CD4-positive, alpha-beta T cell treated with Interleukin-15 for 1 hour (primary cell): Measurements from ENCODE around the gene CARD10.
"Not testable (repeated sequence)": the region's sequence is repeated elsewhere in the genome, so short reads cannot be mapped to it uniquely, and the experiment has no call there.

Source experiments
- DNase-seq: peaks from one replicate; pipeline ENCODE4 v3.0.0-alpha.2; 2020

Gene CARD10

DNA sequence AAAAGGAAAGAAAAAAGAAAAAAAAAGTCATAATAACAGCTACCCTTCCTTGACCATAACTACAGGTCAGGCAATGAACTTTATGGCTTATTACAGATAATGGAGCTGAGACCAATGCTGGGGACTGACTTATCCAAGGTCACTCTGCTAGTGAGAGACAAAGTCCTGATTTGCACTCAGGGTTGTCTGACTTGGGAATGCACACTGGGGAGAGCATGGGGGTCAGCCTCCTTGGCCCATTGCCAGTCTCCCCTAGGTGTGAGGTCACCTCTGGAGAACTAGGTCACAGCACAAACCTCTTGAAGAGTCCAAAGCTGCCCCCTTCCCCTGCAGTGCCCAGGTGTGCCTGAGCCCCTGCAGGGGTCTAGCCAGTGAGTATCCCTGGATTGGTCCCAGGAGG is 35.8 kb upstream of the CARD10 start:
- no peak for DNase-seq

DNA sequence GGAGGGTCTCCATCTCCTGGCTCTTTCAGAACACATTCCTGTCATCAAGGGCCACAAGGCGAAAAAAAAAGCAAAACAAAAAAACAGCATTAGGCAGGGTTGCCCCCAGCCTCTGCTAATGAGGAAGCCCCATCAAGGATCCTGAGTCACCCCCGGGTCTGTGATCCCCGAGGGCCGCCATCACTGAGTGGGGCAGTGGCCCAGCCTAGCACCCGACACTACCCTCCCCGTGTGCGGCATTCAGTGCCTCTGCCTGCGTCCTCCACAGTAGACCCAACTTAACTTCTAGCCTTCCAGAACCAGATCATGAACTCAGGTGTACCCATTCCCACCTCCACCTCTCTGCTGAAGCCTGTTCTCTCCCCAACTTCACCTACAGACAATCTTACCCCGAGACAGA is 34.5 kb upstream of the CARD10 start:
- no peak for DNase-seq

DNA sequence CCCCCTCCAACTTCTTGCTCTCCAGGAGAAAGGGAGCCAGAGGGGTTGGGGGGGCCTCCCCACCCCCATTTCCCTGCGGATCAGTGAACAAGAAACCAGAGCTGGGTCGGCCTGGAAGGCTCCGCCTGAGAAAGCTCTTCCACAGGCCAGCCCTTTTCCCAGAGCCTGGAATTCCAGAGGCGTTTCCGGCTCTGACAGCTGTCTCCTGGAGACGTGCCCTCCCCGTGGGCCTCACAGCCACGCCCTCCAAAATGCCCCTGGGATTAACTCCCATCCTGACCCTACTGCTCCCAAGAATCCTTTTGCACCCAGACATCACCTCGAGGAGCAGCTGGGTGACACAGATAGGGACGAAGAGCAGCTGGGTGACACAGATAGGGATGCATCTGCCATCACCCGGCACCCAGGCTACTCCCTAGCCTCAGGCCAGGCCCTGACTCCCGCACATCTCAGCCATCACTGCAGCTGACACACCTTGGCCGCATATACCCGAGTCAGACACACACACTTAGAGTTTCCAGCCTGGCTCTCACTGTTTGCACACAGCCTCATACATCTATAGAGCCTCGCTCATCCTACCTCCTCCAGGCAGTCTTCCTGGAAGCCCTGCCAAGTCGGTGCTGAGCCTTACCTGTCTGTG is 33.4 kb upstream of the CARD10 start:
- no peak for DNase-seq

DNA sequence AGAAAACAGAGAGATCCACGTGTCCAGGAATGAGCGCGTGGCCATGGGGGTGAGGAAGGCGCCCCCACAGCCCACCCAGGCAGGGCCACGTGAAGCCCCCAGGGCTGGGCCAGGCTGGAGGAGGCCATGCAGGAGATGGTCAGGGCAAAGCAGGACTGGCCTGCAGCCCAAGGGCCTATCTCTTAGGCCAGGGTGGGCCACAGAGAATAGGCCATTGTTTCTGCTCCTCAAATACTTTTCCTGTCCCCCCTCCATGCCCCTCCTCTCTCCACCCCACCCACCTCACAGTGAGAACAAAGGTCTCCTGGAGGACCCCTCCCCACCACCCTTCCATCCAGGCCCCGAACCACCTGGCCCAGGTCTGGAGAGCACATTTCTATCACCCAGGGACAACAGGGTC is 32.8 kb upstream of the CARD10 start:
- no peak for DNase-seq

DNA sequence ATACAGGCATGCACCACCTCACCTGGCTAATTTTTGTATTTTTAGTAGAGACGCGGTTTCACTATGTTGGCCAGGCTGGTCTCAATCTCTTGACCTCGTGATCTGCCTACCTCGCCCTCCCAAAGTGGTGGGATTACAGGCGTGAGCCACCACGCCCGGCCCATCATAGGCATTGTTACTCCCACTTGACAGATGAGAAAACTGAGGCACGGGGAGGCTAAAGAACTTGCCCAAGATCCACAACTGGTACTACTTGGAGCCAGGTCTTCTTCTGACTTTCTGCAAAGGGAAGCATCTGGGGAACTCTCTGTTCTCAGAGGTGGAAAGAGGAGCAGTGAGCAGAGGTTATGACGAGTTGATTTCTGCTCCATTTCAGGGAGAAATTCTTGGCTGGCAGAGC is 31.7 kb upstream of the CARD10 start:
- DNase-seq = not testable (repeated sequence)

DNA sequence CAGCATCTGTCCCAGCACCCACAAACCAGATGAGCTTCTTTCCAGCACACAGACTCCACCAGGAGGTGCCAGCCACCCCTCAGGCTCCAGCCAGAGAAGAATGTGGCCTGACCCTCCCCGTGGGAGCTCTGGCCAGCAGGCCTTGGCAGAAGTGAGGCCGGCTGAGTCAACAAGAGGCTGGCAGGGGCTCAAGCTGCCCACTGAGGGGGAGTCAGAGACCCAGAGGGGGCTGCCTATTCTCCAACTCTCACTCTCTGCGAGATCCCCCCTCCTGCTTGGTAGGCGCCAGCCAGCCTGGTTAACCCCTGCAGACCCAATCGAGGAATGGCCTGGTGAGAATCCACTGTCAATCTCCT is 30.5 kb upstream of the CARD10 start:
- no peak for DNase-seq

DNA sequence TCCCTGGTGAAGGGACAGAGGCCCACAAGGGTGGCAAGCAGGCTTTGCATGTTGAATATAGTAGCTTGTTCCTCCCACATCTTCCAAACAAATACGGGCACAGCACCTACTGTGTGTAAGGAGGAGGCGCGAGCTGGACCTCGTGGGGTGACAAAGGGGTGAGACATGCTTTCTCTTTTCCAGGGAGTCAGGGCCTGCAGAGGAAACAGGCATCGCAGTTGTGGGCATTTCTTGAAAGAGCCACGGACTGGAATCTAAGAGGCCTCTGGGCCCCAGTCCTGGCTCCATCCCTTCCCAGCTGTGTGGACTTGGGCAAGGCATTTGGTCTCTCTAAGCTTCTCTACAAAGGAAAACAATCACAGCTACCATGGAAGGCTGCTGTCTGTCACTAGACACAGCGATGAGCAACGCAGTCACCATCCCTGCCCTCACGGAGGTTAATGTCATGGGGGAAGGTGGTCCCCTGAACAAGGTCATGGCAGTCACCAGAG is 28.1 kb upstream of the CARD10 start:
- no peak for DNase-seq

DNA sequence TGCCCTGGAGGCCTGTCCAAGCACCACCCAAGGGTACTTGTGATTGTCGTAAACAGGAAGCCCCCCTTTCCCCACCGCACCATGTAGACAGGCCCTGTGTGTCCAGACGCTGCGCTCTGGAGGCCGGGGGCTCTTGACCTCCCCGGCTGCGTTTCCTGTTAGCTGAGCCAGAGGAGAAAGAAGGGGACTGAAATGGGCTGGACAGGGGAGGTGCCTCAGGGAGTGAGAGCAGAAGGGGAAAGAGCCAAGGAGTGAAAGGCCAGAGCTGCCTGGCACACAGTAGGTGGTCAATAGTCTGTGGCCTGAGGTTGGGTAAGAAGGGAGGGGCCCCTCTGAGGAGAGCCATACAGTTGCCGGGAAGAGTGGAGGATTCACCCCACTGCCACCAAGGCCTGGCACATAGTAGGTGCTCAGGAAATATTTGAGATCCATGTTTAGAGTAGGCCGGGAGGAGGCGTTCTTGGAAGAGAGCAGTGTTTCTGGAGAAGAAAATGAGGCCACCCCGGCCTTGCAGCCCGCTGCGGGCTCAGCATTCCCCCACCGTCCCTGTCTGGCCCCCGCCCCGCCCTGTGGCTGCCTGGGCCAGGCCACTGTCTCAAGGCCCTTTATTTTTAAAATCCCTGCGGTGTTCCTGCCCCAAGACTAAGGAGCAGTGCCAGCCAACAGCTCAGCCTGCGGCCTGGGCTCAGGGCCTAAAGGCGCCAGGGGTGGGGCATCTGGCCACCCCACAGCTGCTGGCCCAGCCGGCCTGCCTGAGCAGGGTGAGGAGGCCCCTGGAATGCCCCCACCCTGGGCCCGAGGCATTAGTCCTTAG is 27.4 kb upstream of the CARD10 start:
- DNase-seq = no peak

DNA sequence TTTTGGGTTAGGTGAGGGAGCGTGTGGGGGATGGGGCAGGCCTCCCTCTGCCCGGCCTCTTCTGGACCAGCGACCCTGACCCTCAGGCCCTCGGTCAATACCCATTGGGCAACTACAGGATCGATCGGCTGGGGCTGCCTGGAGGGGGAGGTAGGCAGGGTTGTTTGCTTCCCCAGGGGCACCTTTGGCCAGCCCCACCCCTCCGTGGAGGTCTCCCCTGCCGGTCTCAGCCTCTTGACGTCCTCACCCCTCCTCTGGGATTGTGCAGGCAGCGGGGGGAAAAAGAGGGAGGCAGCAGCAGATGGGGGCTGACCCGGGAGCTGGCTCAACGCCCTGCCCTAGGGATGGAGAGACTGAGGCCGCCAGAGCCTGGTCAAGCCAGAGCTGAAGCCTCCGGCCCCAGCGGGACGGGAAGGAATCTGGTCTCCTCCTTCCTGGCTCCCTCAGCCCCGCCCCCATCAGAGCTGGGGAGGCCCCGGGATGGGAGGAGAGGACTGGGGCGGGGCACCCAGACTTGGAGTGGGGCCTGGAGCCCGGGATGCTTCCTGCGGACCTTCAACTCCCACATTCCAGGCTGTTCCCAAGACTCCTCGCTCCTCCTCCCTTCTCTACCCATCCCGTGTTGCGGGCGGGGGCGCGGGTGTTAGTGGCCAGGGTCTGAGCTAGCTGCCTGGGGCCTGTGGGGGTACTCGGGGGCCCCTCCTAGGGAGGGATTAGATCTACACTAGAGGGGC is 26.7 kb upstream of the CARD10 start:
- DNase-seq = no peak

DNA sequence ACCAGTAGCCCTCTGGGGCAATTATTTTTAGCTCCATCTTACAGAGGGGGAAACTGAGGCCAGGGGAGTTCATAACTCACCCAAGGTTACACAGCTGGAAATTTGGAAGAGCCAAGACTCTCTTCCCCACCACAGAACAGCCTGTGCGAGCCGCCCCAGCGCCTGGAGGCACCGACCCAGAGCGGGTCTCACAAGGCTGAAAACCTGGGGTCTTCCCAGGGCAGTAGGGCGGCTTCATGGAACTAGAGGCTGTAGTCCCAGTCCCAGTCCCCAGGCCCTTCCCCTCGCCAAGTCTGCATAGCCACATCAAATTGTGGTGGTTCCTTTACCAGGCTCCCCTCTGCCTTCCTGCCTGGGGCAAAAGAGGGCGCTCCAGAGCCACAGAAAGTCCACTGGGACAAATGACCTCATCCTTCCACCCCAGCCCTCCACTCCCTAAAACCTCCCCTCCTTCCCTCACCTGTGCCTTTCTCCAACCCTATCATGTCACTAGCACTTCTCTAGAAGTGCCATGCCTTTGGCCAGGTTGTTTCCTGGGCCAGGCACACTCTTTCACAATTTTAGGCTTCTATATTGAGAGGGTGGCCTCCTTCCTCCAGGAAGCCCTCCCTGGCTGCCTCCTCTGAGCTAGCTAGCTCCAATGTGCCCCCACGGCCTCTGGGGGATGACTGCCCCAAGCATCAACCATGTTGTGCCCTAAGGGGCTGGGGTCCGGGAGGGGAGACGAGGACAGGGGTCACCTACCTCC is 25.9 kb upstream of the CARD10 start:
- DNase-seq = peak; percentile 44

DNA sequence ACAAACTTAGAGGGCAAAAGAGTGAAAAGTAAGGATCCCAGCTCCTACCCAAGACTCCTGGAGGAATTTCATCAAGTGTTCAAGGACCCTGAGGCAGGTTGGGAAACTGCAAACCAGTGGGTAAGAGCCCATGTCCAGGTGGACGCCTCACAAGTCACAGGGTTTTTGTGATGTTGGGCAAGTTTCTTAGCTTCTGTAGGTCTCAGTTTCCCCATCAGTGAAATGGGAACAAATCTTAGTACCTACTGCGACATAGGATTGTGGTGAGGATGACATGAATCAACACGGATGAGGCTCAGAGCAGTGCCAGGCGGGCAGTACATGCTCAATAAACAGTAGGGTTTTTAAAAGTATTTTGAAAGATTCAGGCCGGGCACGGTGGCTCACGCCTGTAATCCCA is 23.7 kb upstream of the CARD10 start:
- no peak for DNase-seq

DNA sequence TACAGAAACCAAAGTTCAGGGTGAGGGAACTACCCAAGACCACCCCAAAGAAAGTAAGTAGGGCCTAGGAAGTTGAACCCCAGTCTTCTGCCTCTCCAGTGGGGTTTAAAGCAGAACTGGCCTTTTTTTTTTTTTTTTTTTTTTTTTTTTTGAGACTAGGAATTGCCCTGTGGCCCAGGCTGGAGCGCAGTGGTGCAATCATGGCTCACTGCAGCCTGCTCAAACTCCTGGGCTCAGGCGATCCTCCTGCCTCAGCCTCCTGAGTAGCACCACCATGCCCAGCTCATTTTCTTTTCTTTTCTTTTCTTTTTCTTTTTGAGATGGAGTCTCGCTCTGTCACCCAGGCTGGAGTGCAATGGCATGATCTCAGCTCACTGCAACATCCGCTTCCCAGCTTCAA is 23.2 kb upstream of the CARD10 start:
- not testable (repeated sequence) for DNase-seq

DNA sequence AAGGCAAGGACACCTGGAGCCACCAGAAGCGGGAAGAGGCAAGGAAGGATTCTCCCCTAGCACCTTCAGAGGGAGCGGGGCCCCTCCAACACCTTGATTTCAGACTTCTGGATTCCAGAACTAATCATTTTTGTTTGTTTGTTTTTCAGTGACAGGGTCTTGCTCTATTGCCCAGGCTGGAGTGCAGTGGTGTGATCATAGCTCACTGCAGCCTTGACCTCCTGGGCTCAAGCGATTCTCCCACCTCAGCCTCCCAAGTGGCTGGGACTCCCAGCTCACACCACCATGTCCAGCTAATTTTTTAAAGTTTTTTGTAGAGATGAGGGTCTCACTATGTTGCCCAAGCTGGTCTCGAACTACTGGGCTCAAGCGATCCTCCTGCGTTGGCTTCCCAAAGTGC is 20.6 kb upstream of the CARD10 start:
- DNase-seq = not testable (repeated sequence)

DNA sequence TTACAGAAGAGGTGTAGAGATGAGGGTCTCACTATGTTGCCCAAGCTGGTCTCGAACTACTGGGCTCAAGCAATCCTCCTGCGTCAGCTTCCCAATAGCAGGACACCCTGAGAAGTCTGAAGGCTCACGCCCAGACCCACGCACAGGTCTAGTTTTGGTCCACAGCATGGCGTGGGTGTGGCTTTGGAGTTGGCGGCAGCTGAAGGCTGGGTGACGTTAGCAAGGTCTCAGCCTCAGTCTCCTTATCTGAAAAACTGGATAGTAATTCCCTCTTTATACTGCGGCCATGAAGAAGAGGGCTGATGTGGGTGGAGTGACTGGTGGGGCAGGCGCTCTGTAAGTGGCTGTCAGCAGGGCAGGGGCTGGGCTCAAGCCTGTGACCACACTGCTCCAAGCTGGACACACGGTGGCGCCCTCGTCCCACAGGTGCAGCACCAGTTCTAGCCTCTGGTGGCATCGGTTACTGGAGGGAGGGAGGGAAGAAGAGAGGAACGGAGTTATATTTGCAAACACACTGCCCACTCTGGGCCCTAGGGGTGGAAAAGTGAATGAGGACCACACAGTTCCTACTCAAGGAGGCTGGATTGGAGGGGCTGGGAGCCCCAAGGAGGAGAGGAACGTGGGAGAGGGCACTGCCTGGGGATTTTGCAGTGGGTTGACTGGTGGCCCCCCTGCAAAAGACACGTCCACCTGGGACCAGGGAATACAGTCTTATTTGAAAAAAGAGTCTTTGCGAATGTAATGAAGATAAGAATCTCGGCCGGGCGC is 19.6 kb upstream of the CARD10 start:
- DNase-seq = peak; percentile 93

DNA sequence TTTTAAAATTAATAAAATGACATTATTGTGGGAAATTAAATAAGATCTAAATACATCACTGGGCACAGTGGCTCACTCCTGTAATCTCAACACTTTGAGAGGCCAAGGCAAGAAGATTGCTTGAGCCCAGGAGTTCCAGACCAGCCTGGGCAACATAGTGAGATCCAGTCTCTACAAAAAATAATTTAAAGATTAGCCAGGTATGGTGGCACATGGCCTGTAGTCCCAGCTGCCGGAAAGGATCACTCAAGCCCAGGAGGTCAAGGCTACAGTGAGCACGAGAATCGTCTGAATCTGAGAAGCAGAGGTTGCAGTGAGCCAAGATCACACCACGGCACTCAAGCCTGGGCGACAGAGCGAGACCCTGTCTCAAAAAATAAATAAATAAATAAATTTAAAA is 15.9 kb upstream of the CARD10 start:
- no peak for DNase-seq

DNA sequence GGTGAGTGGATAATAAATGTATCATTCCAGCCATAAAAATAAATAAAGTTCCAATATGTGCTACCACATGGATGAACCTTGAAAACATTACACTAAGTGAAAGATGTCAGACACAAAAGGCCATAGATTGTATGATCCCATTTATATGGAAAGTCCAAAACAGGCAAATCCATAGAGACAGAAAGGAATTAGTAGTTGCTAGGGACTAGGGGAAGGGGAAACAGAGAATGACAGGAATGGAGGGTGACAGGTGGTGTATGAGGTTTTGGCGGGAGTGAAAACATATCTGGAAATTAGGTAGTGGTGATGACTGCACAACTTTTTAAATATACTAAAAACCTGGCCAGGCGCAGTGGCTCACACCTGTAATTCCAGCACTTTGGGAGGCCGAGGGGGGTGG is 15.2 kb upstream of the CARD10 start:
- no peak for DNase-seq

DNA sequence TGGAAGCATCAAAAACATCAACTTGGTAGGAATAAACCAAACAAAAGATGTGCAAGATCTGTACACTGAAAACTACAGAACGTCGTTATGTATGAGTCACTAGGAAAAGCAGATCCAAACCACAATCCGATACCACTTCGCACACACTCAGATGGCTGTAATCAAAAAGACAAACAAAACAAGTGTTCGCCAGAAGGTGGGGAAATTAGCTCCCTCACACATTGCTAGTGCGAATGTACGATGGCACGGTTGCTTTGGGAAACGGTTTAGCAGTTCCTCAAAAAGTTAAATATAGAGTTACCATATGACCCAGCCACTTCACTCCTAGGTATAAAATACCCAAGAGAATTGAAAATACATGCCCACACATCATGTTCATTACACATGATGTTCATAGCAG is 14.8 kb upstream of the CARD10 start:
- DNase-seq = no peak

DNA sequence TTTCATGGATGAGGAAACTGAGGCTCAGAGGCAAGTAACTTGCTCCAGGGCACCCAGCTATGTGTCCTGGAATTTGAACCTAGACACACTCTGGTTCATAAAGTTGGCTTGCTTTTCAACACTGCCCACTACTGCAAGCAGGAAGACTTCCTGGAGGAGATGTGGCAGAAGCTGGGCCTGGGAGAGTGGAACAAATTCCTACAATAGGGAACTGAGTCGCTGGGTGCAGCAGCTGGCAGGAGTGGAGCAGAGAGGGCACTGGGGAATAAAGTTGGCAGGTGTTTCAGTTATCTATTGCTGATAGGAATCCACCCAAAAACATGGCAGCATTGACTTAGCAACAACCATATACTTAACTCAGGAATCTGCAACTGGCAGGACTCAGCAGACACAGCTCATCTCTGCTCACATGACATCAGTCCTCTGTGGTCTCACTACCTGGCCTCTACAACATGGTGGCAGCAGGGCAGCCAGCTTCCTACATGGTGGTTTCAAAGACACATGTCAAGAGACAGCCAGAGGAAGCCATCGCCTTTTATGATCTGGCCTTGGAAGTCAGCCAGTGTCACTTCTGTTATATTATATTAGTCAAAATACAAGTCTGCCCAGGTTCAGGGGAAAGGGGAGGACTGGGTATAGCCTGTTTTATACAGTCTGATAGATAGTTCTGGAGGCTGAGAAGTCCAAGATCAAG is 10.6 kb upstream of the CARD10 start:
- no peak for DNase-seq

DNA sequence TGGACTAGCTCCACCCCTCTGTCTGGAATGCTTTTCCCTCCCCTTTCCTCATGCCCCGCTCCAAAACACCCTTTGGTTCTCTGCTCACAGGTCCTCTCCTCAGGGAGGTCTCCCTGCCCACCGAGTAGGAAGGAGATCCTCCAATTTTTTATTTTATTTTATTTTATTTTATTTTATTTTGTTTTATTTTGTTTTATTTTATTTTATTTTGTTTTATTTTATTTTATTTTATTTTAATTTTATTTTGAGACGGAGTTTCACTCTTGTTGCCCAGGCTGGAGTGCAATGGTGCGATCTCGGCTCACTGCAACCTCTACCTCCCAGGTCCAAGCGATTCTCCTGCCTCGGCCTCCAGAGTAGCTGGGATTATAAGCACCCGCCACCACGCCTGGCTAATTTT is 8.7 kb upstream of the CARD10 start:
- DNase-seq = not testable (repeated sequence)

DNA sequence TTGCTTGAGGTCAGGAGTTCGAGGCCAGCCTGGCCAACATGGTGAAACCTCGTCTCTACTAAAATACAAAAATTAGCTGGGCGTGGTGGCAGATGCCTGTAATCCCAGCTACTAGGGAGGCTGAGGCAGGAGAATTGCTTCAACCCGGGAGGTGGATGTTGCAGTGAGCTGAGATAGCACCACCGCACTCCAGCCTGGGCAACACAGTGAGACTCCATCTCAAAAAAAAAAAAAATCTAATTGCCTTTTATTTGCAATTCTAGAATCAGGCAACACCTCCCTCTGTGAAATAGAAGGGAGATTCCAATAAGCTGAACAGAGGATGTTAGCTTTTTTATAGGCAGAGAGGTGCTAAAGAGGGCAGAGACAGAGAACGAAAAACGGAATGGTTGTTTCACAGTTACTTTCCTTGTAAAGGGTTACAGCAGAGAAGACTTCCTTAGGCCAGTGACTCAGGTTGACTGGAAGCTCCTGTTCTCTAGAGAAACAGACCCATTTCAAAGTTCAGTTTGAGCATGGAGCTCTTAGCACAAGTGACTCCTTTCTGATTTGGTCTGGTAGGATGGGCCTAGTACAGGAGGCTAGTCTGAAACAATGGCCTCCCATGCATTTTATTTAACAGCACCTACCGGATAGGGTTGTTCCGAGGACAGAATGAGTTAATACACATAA is 8.0 kb upstream of the CARD10 start:
- DNase-seq = not testable (repeated sequence)

DNA sequence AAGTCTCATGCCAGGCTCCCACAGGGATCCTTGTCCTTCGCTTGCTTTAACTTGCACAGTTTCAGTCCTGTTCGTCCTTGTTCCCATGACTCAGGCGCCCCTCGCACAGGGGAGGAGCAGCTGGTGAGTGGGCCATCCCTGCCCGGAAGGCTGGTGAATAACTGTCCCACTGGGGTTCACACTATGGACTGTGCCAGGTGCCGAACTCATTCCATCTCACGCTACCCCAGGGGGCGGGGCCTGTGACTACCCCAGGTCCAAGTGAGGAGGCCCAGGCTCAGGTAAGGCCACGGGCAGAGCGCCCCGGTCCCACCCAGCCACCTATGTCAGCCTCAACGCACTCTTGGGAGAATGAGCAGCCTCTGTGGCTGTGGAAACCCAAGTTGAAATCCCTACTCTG is 7.2 kb upstream of the CARD10 start:
- no peak for DNase-seq
